T-helper 22 cell (primary cell): ENCODE results near the gene SLC13A3.

Source experiments
- DNase-seq: peaks from one replicate; pipeline ENCODE4 v3.0.0-alpha.2; 2020; ENCODE audit warnings: low read depth

SLC13A3 gene

DNA sequence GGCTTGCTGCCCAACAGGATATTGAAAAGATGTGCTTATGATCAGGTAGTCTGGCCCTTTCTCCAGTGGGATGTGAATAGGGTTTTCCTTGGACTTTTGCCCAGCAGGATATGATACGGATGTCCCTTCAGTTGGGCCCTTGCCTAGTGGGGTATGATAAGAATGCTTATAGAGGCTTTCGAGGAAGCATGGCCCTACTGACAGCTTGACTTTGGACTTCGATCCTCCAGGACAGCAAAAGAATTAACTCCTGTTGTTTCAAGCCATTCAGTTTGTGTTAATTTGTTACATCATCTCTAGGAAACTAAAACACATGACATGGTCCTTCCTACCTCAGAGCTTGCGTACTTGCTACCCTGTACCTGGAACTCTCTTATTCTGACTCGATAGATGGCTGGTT is 128.2 kb downstream of the SLC13A3 start:
- DNase-seq: no peak

DNA sequence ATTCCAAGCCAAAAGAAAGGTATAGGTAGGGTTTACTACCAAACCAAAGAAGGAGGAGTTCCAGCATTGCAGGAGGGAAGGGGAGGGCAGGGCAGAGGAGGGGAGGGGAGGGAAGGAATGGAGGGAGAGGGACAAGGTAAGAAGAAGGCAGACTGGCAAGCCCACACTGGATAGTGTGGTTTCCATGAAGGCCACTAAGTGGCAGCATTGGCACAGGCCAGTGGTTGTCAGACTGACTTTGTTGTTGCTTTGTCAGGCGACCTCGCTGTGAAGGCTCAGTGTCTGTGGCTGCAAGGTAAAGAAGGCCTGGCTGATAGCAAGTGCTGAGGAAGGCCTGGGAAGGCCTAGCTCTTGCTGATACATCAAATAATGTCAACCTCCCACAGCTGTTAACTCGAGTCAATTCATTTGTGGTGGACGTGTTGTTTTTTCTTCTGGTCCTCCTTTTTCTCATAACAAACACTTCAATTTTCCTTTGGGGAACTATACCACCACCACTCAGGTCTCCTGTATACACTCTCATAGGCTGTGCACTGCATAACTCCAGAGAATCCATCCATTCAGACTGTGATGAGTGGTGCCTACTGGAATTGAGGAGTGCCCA is 130.2 kb downstream of the SLC13A3 start:
- no peak for DNase-seq

DNA sequence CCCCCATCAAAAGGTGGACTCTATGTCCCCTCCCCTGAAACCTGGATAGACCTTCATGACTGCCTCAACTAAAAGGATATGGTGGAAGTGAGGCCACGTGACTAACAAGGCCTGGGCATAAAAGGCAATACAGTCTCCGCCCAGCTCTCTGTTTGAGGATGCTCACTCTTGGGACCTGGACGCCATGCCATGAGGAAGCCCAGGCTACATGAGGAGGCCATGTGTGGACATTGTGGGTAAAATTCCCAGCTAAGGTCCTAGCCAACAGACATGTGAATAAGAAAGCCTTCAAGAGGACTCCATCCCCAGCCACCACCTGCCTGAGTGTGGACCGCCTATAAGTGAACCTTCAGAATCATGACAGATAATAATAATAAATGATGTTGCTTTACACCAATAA is 130.7 kb downstream of the SLC13A3 start:
- no peak for DNase-seq

DNA sequence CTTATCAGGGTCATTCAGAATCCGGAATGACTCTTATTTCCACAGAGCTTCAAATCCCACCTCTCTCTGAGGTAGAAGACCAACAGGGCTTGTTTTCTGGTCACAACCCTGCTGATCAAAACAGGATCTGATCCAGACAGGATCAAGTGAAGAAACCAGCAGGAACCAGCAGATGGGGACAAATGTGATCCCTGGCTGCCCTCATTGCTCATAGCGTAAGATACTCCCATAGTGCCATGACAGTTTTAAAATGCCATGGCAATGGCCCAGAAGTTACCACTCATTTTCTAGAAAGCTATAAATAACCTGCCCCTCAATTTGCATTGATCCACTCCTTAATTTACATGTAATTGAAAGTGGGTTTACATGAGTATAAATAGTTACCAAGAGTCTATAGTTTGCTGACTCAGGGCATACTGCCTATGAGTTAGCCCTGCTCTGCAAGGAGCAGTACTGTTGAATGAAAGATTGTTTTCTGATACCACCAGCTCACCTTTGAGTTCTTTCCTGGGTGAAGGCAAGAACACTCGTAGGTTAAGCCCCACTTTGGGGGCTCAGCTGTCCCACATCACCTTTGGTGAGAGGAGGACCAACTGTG is 131.7 kb downstream of the SLC13A3 start:
- no peak for DNase-seq

DNA sequence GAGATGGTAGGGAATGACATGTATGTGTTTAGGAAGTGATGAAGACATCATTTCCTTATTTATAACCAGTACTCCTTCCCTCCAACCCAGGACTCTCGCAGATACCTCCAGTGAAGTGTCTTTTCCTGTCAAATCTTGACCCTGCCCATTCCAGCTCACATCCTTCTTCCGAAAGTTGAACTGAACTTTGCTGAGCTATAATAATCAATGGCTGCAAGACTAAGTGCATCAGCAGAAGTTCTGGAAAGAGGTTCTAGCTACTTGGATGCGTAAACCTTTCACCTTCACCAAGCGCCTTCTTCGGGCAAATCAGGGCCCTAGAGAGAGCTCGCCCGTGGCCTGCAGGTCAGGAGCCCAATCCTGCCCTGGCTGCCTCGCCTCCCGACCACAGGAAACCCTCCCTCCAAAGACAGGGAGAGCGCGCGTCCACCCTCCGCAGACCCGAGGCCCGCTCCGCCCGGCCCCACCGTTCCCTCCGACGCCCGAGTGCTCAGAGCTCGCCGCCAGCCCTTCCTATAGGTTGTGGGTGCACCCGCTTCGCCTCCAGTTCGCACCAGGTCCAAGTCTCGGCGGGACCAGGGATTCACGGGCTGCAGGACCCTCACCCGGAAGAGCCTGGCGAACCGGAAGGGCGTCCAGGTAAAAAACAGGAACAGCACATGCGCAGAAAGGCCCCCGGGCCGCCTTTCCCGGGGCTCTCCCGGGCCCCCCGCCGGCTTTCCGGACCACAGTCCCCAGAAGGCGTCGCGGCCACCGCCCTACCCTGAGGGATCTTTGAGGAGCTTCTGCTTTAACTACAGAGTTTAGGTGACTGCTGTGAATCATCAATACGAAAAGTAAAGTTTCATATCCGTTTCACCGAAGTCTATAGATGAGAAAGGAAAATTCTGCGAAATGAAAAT is 138.1 kb downstream of the SLC13A3 start, which contains the start of gene ZNF334:
ZNF334 (minus strand) TSS at position 617 of the 902 bp plus-strand sequence. CDS start 1,457 bp downstream, outside the sequence.
- DNase-seq: no peak

DNA sequence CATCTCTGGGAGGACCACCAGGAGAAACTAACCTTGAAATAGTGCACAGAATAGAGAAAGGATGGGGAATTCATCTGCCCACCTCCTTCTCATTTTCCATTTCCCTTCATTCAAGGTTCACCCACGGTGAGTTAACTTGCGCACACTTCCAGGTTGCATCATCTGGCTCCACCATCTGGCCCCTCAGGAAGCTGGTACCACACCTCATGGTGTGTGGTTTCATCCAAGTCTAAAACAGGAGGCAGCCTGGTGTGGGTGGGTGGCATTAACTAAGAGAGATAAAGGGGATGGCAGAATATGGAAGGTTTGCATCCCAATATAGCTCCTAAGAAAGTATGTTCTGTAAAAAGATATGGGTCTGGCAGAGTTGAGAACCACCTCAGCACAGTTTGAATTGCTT is 141.7 kb downstream of the SLC13A3 start:
- no peak for DNase-seq
